AG20443 (cell line): ENCODE data around the gene CASZ1.

Source experiments
- DNase-seq: peaks from one replicate; pipeline ENCODE4 v3.0.0; 2012; ENCODE audit warnings: low spot score, mixed read lengths

Gene CASZ1

GRCh38 chr1:10704368-10704882 is 92.0 kb downstream of the CASZ1 start:
- DNase-seq: no peak

GRCh38 chr1:10703702-10704101 is 92.7 kb downstream of the CASZ1 start:
- DNase-seq: no peak

DNA sequence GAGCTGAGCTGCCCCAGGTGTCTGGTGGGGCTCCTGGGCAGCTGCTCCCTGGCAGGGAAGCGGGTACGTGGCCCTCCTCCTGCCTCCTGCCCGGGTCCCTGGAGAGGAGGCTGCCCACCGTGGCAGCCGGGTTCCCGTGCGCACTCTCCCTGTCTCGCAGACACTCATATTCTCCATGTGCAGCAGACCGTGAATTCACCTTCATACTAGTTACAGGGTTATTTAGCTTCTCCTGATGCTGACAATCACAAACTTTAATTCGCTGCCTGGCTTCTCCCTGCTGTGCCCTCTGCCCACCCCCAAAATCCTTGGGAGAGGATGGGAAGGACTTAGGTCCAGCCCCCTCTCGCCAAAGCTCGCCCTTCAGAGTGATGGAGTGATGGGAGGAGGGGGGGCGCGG is 95.3 kb downstream of the CASZ1 start:
- no peak for DNase-seq

DNA sequence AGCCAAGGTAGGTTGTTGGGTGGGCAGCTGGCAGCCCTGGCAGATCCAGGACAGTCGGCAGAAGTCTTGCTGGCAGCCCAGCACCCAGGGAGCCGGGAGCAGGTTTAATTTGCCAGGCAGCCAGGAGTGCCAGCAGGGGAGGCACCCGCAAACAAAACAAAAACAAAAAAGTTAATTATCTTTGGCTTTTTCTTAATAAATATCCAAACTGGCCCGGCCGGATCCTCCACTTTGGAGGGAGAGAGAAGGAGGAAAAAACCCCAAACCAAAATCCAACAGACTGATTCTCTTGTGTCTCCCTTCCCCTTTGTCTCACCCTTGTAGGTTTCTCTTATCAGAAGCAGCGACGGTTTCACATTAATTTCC is 97.0 kb downstream of the CASZ1 start:
- DNase-seq: no peak

- no peak for DNase-seq
Measured at GRCh38 chr1:10698726-10699469, 97.5 kb downstream of the CASZ1 start.

- DNase-seq: no peak
Measured at GRCh38 chr1:10697621-10698160, 98.8 kb downstream of the CASZ1 start.

- no peak for DNase-seq
Measured at GRCh38 chr1:10696977-10697376, 99.5 kb downstream of the CASZ1 start.

DNA sequence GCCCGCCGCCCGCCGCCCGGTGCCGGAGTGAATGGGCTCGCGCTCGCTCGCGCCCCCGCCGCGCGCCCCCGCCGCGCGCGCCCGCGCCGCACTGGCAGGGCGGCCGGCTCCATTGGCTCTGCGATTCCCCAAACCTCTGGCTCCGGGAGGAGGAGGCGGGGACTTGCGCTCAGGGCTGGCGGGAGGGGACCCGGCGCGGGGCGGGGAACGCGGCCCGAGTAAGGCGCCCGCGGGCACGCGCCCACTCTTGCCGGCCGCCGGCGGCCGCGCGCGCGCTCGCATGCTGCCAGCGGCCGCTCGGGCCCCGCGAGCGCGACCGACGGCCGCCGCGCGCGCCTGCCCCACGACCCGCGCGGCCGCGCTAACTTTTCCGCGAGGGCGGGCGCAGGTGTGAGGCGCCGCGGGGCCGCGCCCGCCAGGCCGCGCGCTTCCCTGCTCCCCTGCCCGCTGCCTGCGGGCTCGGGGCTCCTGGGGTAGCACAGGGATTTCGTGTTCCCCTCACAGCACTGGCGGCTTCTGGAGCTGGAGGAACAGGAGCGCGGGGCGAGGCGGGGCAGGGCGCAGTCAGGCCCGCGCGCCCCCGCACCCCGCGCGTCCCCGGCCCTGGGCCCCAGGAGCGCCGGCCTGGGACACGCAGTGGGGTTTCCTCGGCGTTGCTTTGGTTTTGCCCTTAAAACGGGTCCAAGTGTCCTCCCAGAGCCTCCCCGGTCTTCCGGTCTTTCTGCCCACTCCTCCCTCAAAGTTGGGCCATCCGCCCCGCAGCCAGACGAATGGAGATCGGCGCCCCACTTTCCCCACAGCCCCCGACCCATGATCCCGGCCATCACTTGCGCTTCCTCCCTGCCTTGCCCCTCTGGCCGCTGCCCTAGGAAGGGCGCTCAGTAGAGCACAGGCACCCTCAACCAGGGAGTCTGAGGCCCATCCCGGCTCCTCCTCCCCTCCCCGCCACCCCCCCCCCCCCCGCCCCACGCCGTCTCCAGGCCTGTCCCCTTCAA is 101.5 kb downstream of the CASZ1 start:
- DNase-seq: peak; percentile 97

DNA sequence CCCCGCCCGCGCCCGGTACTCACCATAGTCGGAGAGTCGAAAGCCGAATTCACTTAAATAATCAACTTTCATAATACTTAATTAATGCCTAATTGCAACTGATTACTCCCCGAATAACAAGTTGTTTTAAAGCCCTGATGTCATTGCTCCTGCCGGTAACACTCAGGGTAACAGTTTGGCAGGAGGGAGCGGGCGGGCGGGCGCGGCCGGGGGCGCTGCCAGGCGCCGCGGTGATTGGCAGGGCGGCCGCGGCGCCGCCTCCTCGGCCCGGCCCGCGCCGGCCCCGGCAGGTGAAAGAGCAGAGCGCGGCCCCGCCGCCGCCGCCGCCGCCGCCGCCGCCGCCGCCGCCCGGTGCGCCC is 102.2 kb downstream of the CASZ1 start:
- DNase-seq: no peak

- peak; percentile 62 for DNase-seq
Measured at GRCh38 chr1:10693497-10694273, 102.8 kb downstream of the CASZ1 start.

- DNase-seq: no peak
Measured at GRCh38 chr1:10693152-10693496, 103.3 kb downstream of the CASZ1 start.

GRCh38 chr1:10692401-10693021 is 103.9 kb downstream of the CASZ1 start:
- DNase-seq: no peak

DNA sequence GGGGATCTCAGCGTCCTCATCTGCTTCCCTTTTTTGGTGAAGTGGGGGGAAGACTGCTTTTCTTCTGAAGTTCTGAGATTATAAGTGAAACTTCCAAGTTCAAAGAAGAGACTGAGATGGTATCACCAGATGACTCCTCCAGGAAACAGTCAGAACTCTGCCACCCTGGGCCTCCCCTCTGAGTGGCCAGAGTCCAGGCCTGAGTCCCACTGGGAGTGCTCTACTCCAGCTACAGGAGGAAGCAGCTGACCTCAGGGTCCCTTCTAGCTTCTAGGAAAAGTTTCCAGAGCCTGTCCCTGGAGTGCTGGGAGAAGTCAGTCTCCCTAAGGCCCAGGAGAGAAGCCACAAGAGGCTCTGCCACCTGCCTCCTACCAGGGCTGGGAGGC is 104.7 kb downstream of the CASZ1 start:
- DNase-seq: no peak

GRCh38 chr1:10691075-10691739 is 105.2 kb downstream of the CASZ1 start:
- DNase-seq: no peak

- DNase-seq: no peak
Measured at GRCh38 chr1:10690484-10690883, 106.0 kb downstream of the CASZ1 start.

DNA sequence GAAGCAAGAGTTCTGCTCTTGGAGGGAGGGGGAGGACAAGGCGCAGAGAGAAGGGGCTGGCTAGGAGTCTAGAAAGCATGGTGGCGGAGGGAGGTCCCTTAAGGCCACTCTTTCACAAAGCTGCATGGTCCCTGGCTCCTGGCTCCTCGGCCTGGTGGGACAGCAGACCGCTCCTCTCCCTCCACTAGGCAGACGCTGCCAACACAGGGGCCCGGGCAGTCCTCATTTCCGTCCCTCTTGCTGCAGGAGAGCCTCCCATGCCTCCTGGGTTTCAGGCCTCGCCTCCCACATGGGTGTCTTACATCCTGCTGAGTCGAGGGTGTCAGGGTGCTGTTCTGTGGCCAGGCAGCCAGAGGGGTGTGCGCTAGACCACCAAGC is 108.0 kb downstream of the CASZ1 start:
- no peak for DNase-seq

DNA sequence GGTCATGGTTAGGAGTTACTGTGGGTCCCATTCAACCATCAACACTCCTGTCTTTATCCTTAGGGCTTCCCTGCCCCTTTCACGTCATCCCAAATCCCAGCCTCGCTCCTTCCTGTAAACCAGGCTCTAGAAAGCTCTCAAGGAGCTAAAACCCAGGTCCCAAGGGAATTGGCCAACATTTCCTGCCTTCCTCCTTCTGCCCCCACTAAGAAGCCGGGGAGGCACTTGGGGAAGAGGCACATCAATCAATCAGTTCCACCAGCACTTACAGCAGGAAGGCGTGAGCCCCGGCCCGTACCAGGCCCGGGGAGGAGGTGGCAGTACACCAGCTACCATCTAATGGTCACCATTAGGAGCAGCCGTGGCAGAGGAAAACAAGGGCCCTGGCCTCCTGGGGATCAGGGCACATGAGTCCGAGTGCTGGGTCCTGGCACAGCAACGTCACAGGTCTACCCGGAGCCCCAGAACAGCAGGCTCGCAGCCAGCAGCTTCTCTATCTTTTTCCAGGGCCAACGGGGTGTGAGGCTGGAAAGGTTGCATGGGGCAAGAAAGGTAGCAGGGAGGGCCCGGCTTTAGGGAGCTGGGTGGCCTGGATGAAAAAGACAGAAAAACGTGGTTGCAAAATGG is 108.6 kb downstream of the CASZ1 start:
- DNase-seq: no peak

DNA sequence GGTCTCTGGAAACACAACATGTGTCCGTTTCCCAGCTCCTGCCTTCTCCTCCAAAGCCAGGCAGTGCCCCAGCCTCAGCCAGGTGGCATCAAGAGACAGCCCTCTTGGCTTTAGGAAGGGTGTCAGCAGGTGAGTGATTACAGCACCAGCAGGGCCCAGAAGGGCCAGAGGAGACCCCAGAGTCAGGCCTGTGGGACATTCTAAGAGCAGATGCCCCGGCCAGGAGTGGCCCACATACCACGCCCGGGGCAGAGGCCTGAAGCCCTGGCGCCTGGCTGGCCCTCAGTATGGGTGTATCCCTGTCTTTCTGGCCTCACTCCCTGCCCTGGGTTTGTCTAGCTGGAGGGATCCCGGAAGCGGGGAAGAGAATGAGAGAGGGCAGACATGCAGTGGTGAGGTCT is 109.2 kb downstream of the CASZ1 start:
- no peak for DNase-seq

GRCh38 chr1:10686404-10687040 is 109.9 kb downstream of the CASZ1 start:
- DNase-seq: no peak

- peak; percentile 46 for DNase-seq
Measured at GRCh38 chr1:10685808-10686403, 110.5 kb downstream of the CASZ1 start.
